ENCODE data around the gene HNRNPA1.
"Not testable (repeated sequence)": the region's sequence is repeated elsewhere in the genome, so short reads cannot be mapped to it uniquely, and the experiment has no call there.

Gene HNRNPA1

DNA sequence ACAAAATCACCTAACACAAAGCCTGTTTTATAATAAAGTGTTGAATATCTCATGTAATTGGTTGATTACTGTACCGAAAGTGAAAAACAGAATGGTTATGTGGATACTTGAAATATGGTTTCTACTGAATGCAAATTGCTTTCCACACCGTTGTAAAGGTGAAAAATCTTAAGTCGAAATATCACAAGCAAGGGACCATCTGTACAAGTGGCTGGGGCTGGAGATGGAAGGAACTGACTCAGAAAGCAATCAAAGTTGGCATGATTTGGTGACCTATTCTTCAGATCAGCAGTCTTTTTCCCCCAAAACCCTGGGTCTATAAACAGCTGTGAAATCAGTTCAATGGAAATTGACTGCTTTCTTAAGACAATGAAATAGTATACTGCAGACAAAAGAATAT lies 4.2 kb upstream of the HNRNPA1 start:
- no peak for DNase-seq

DNA sequence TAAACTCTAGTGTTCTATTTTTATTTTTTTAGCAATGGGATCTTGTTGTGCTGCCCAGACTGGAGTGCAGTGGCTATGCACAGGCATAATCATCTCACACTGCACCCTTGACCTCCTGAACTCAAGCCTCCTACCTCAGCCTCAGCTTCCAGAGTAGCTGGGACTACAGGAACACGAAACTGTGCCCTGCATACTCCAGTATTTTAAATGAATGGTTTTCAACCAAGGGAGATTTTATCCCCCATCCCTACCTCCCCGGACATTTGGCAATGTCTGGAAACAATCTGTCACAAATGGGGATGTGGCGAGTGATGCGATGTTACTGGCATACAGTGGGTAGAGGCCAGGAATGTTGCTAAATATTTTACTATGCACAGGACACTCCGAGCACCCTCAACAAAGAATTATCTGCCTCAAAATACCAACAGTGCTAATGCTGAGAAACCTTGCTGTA lies 2.7 kb upstream of the HNRNPA1 start:
- DNase-seq = peak; percentile 90

- no peak for DNase-seq
Observed at GRCh38 chr12:54279227-54279631, 1.3 kb upstream of the HNRNPA1 start.

DNA sequence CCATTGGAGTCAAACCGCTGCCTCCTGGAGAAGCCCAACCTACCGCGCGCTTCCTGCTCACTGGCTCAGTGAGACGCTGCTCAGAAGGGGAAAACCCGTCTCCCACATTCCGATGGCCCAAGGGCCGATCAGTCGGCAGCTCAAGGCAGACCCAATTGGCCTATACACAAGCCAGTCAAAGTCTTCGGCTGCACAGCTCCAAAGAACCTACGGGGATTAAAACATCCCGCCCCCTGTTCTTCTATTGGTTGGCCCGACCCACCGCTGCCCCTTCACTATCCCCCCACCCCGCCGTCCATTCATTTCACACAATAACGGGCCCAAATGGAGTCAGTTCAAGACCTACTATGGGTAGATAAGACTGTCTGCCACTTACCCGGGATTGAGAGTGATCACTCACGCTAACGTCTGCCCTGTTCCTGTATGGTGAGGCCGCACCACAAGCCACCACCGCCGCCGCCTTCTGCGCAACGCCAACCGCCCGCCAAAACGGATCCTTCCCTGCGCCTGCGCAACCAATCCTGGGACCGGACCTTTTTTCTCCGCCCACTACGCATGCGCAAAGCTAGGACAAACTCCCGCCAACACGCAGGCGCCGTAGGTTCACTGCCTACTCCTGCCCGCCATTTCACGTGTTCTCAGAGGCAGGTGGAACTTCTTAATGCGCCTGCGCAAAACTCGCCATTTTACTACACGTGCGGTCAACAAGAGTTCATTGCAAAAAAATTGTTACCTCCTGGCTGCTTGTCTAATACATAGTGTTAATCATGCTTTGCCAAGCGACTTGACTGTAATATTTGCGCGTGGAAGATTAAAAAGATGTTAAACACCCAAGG lies 676 bp upstream of the HNRNPA1 start, which contains the start of gene CBX5:
Gene CBX5, minus strand, starts transcription at position 491 of the 836 bp plus-strand sequence. CDS start 22,472 bp downstream, outside the sequence.
- DNase-seq = peak; percentile 100

- DNase-seq = not testable (repeated sequence)
Observed at GRCh38 chr12:54281261-54281638, 724 bp downstream of the HNRNPA1 start.

GRCh38 chr12:54281694-54282093 lies 1.2 kb downstream of the HNRNPA1 start:
- not testable (repeated sequence) for DNase-seq

GRCh38 chr12:54282949-54283593 lies 2.5 kb downstream of the HNRNPA1 start:
- no peak for DNase-seq

DNA sequence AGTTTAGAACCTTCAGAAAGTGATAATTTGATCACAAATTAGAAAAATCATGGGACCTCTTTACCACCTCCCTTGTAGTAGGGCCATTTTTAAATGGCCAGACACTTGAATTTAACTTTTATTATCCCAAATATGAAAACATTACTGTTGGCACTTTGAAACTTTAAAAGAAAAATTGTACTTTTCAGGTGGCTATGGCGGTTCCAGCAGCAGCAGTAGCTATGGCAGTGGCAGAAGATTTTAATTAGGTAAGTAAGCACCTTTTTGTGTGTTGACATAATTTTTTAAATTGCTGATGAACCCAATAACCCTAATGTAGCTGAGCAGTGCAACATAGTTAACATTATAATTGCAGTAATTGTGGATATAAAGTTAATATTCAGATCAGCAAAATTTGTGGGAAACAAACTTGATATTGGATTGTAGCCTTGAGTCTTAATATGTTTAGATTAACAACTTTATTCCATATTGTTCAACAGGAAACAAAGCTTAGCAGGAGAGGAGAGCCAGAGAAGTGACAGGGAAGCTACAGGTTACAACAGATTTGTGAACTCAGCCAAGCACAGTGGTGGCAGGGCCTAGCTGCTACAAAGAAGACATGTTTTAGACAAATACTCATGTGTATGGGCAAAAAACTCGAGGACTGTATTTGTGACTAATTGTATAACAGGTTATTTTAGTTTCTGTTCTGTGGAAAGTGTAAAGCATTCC lies 3.7 kb downstream of the HNRNPA1 start:
- DNase-seq = not testable (repeated sequence)

DNA sequence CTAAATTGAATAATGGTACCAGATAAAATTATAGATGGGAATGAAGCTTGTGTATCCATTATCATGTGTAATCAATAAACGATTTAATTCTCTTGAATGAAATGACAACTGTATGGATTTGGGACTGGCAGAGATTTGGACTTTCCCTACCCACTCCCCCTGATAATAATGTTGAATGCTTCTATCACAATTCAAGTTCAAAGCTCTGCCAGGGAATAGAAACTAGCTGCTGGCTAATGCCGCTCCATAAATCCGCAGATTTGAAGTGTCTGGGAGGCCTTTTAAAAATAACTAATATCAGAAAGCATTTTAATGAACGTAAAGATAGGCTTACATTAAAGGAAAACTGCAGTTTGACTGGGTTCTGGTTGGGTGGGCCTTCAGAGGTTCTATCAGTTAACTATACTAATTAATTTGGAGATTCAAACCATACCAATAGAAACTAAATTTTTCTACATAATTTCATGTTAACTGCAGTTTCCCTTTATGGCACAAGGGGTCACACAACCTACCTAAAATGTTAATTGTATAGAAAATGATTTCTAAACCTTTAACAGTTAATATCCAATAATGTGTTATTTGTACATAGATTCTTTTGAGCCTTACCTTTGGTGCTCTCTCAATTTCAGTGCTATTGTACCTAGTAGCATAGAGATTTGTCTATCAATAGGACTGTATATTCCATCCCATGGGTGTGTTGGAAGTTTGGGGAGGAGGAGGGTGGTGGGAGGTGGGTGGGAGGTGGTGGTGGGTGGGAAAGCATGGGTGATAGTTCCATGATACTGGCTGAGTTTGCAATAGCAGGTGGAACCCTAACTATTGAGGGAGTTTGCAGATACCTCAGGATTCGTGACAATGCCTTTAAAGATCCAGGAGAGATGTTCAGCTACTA lies 4.9 kb downstream of the HNRNPA1 start:
- DNase-seq = no peak

GRCh38 chr12:54286042-54287030 lies 5.8 kb downstream of the HNRNPA1 start:
- DNase-seq = no peak

DNA sequence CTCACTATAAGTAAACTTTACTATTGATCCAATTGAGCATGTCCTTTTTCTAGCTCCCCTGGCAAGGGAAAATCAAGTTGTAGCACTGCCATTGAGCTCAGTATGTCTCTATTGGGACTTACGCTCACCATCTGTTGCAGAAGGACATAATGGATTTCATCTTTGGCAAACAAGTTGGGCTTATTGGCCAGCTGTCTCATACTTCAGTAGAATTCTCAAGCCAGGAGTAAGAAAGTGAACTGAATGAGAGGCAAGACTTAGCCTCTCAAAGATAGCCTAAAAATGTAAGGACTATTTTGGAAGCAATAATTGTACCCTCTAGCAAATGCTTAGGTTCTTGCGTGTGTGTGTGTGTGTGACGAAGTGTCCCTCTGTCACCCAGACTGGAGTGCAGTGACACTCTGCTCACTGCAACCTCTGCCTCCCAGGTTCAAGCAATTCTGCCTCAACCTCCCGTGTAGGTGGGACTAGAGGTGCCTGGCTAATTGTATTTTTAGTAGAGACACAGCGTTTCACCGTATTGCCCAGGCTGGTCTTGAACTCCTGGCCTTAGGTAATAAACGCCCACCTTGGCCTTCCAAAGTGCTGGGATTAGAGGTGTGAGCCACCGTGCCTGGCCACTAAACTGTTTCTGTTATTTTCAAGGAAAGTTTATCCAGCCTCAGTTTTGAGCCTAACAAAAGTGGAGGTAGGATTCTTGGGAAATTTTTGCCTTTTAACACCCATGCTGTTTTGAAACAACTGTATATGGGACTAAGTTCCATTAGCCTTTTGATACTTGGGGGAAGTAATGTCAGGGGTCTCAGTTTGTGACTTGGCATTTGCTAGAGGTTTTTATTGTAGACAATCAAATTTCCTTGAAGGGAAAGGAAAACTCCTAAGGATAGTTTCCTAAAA lies 7.0 kb downstream of the HNRNPA1 start:
- DNase-seq = no peak

GRCh38 chr12:54292083-54292930 lies 11.8 kb downstream of the HNRNPA1 start:
- no peak for DNase-seq

- no peak for DNase-seq
Observed at GRCh38 chr12:54292931-54293241, 12.4 kb downstream of the HNRNPA1 start.

- DNase-seq = peak; percentile 34
Observed at GRCh38 chr12:54294152-54294952, 13.8 kb downstream of the HNRNPA1 start.

- DNase-seq = no peak
Observed at GRCh38 chr12:54294953-54295566, 14.5 kb downstream of the HNRNPA1 start.

DNA sequence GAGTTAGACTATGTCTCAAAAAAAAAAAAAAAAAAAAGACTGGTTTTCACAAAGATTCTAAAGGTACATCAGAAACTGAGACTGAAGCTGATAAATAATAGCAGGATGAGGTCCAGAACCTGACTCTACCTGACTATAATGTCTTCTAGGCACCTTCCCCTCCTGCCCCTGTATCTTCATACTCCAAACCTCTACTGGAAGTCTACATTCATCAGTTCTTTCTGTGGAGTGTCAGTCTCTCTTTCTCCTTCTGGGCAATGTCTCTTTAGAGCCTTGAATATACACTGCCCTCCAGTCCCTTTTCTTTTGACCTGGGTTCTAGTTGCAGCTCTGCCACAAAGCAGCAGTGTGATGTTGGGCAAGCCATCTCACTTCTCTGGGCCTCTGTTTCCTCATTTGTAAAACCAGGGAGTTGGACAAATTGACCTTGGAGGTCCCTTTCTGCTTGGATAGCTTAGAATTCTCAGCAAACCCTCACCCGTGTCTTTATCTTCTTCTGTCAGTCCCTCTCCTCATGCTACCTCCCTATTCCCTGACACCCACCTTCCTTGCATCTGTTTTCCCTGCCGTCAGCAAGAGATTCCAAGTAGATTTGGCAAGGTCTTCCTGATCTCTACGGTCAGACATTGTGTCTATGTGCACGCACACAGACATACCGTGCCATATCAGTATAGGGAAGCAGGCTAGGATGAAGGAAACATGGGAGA lies 16.0 kb downstream of the HNRNPA1 start:
- DNase-seq = no peak

DNA sequence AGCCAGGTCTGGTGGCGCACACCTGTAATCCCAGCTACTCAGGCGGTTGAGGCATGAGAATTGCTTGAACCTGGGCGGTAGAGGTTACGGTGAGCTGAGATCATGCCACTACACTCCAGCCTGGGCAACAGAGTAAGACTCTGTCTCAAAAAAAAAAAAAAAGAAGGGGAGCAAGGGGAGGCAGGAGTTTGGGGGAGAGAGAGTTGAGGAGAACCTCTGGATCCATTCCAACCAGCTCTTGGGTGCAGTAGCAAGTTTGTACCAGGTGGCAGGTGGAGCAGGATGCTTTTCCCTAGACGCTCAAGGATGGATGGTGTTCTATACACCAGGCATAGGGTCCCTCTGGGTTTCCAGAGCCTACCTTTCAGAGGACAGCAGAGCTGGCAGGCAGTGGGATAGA lies 18.4 kb downstream of the HNRNPA1 start:
- DNase-seq = no peak
